ENCODE measurements around the gene NHERF2.

Gene NHERF2

DNA sequence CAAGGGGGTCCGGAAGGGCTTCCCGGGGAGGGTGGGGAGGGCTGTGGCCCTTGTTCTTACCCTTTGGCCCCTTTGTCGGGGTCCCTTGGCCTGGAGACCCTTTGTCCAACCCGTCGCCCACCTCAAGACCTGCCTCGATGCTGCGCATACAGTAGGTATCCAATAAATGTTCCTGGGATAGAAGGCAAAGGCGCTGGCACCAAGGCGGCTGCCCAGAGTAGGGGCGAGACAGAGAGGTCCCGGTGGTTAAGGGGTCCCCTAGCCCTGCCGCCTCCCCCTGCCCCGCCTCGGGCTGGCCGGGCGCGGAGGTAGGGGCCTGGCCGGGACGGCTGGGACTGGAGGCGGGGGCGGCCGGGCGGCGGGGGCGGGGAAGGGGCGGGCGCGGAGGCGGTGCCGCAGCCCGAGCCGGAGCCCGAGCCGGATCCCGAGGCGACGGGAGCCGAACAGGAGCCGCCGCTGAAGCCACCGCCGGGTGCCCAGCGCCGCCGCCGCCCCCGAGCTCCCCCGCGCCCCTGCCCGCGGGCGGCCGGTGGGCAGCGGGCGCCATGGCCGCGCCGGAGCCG lies at the start of gene NHERF2:
Gene NHERF2 (plus strand): TSS at position 442 of the 563 bp plus-strand sequence. CDS start 104 bp downstream, at position 546.
- DNase-seq = peak; percentile 20

- DNase-seq = no peak
These were observed 49.5 kb upstream of the NHERF2 start for GRCh38 chr16:1976951-1977874.

DNA sequence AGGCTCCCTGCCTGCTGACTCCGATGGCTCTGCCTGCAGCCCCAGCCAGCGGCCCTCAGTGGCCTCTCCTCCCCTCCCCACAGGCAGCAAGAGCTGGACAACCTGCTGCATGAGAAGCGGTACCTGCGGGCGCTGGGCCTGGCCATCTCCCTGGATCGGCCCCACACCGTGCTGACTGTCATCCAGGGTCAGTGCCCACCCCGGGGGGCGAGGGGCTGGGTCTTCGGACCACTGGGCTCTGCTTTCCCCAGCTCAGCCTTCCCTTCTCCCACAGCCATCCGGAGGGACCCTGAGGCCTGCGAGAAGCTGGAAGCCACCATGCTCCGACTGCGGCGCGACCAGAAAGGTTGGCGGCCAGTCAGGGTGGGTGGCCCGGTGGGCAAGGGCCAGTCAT lies 48.8 kb upstream of the NHERF2 start:
- DNase-seq = no peak

DNA sequence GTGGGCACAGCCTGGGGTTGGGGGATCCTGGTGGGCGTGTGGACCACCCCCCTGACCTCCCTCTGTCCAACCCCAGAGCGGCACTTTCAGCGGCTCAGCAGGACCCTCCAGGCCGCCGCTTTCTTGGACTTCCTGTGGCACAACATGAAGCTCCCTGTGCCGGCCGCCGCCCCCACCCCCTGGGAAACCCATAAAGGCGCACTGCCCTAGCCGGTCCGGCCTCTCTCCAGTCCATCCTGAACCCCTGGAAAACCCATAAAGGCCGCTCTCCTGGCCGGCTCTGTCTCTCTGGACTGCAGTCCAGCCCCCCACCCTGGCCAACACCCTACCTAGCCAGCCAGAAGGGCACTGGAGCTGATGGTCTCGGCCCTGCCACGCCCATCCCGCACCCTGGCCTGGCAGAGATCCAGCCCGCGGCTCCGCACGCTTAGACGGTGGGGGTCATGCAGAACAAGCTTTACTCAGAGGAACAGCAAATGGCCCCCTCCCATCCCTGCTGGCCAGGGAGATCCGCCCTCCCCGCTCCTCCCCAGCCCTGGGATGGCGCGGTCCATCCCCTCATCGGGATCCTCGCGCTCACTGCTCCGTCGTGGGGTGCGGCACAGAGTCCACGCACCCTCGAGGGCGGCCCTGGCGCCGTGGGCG lies 48.1 kb upstream of the NHERF2 start:
- no peak for DNase-seq

DNA sequence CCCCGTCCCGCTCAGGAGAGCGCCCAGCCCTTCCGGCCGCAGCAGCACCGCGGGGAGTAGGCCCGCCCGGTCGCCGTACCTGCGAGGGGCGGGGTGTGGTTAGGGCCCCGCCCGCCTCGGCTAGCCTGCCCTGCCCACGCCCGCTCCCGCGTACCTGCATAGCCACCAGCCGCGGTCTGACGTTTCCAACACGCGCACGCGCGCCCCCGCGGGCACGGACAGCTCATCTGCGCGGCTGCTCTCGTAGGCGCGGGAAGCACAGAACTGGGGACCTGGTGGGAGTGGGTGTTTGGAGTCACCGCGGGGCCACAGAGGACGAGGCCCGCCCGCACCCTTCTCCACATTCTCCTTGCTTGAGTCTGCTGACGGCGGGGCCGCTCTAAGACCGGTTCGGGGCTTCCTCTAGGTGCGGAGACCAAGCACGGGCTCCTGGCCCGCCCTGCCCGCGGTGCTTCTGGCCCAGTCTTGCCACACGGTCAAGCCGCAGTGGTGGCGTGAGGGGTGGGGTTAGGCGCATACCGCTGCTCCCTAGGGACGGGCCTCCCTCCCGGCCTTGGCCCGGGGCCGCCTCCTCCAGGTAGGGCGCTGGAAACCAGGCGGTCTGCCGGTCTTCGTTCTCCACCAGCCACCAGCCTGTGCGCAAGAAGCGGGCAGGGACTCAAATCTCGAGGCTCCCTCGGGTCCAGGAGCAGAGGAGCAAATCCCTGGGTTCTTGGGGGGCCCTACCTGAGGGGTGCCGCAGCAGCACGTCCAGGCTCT lies 47.3 kb upstream of the NHERF2 start:
- peak; percentile 56 for DNase-seq

DNA sequence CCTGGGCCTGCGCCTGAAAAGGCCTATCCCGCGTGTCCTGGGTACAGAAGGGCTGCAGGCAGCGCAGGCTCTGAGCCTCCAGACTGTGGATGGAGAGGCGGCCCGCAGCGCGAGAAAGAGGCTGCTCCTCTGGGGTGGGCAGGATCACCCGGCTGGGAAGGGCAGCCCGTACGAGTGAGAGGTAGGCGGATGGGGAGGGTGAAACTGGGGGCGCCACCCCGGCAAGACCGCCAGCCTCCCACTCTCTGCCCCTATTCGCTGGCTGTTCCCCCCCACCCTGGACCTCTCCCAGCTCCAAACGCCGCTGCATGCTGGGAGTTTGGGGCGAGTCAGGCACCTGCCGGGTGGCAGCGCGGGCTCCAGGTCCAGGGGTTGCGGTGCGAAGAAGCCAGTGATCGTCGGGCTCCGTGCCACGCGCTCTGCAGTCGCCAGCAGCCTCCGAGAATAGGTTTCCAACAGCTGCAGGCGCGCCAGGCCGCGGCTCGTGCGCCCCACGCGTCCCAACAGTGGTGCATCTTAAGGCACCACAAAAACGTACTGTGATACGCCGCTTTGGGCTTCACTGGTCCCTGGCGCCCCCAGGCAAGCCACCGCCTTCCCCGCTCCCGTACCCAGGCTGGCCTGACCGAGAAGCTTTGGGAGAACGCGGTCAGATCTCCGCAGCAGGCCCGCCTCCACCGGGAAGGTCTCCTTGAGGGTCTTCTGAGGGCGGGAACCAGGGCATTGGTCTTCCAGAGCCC lies 46.5 kb upstream of the NHERF2 start:
- no peak for DNase-seq

DNA sequence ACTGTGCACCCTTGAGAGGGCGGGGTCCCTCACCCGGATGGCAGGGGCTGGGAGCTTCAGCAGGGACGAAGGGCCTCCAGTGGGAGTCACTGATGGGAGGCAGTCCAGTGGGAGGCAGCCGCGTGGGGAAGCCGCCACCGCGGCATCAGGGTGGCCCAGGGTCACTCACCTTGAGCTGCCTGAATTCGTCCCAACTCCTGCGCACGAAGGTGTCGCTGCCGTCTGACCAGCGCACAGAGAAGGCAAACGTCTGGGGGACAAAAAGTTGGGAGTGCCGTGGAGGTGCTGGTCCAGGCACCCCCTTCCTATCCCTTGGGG lies 46.0 kb upstream of the NHERF2 start:
- DNase-seq = no peak

GRCh38 chr16:1981398-1981836 lies 45.3 kb upstream of the NHERF2 start, which contains the start of gene NOXO1:
TSS of gene NOXO1 (minus strand) at chr16:1981469. CDS start at chr16:1981179, 290 bp downstream.
- no peak for DNase-seq

- DNase-seq = no peak
These were observed 44.7 kb upstream of the NHERF2 start for GRCh38 chr16:1982013-1982433.

- no peak for DNase-seq
These were observed 43.6 kb upstream of the NHERF2 start for GRCh38 chr16:1982991-1983543.

- DNase-seq = peak; percentile 79
These were observed 43.0 kb upstream of the NHERF2 start, which contains the start of gene GFER for GRCh38 chr16:1983544-1984346. TSS of gene GFER (plus strand) at chr16:1984193. CDS start at chr16:1984219, 26 bp downstream.

- no peak for DNase-seq
These were observed 42.1 kb upstream of the NHERF2 start for GRCh38 chr16:1984347-1985225.

- no peak for DNase-seq
These were observed 41.1 kb upstream of the NHERF2 start for GRCh38 chr16:1985466-1986150.

DNA sequence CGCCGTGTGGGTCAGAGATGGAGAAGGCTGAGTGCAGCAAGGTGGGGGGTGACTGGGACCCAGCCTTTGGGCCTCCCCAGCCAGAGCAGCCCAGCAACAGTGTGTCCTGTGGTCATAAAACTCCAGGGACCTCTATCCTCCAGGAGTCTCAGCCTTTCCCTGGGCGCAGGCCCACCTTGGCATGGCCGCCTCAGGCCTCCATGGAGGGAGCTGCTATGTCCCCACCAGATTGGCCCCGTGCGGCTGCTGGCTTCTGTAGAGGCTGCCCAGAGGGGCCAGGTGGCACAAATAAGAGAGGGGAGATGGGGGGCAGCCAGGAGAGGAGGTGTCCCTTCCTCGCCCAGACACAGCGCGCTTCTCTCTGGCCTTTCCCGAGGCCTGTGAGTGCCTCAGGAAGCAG lies 39.5 kb upstream of the NHERF2 start:
- DNase-seq = no peak

- no peak for DNase-seq
These were observed 37.2 kb upstream of the NHERF2 start, which contains the start of gene SYNGR3 for GRCh38 chr16:1989209-1990100. TSS of gene SYNGR3 (plus strand) at chr16:1989970. CDS start at chr16:1990103, 133 bp downstream.

- no peak for DNase-seq
These were observed 36.7 kb upstream of the NHERF2 start for GRCh38 chr16:1990101-1990350.

- peak; percentile 45 for DNase-seq
These were observed 36.2 kb upstream of the NHERF2 start for GRCh38 chr16:1990351-1991134.
